HG03039 (cell line): Measurements from ENCODE around the gene C14orf180.
"Not testable (repeated sequence)": the region's sequence is repeated elsewhere in the genome, so short reads cannot be mapped to it uniquely, and the experiment has no call there.

Source experiments
- ATAC-seq: cut with Tn5 transposase; IDR thresholded peaks from one replicate; pipeline ENCODE4 v1.9.1; 2021; ENCODE audit warnings: mild to moderate bottlenecking, moderate library complexity; ENCODE audit not compliant: unreplicated experiment

The C14orf180 gene

DNA sequence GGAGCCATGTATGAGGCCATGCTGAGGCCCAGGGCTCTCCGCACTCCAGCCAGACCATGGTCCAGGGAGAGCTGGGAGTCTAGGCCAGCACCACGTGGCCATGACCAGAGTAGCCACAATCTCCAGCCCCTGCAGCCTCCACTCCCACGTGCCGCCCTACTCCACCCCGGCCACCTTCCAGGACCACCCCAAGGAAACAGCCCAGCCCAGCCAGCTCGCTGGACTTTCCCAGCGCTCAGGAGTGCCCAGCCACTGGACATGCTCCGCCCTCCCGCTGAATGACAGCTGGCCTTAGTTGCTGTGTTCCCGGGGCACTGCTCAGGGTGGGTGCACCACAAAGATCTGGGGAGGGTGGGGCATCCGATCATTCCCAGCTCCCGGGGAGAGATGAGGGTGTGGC is 2.1 kb upstream of the C14orf180 start:
- ATAC-seq: no peak

DNA sequence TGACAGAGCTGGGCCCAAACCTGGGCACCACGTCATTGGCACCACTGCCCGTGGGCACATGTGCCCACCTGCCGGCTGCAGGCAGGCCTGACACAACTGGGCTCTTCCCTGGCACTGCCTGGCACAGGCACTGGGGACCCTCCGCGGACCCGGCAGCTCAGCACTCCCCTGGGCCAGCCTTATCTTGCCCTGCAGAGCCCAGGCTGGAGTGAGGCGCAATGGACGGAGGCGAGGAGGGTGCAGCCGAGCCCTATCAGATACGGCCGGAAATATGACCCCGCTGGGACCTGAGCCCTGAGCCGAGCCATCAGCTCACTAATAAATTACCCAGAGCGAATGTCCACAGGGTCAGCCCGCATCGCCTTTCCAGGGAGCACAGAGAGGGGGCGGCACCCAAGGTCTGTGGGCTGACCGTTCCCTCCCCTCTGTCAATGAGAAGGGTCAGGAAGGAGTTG is 1.7 kb upstream of the C14orf180 start:
- no peak for ATAC-seq

DNA sequence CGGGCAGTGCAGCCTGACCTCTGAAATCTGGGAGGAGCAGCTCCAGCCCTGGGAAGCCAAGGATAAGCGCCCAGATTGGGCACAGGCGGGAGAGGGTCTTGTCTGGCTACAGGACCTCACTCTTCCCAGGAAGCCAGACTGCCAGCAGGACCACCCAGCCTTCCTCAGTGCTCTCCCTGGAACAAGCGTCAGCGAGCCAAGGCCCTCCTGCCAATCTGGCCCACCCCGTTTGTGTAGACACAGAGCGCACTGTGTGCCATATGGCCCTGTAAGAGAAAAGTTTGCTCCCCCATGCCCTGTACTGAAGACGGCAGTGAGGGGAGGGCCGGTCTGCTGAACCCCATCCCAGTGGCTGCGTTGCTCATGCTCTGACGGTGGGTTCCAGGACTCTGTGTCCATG is 1.2 kb upstream of the C14orf180 start:
- no peak for ATAC-seq

DNA sequence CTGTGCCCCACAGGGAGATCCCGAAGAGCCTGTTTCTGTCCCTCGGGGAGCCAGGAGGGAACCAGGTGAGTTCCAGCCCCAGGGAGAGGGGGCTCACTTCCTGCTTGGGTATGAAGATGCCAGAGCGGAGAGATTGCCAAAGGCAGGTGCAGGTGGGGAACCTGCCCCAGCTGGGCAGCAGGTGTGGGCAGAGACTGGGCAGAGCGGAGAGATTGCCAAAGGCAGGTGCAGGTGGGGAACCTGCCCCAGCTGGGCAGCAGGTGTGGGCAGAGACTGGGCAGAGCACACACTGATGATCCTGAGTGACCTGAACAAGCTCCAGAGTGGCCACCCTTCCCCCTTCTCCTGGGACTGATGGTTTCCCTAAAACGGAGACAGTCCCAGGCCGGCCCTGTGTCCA is 375 bp downstream of the C14orf180 start:
- ATAC-seq: not testable (repeated sequence)

DNA sequence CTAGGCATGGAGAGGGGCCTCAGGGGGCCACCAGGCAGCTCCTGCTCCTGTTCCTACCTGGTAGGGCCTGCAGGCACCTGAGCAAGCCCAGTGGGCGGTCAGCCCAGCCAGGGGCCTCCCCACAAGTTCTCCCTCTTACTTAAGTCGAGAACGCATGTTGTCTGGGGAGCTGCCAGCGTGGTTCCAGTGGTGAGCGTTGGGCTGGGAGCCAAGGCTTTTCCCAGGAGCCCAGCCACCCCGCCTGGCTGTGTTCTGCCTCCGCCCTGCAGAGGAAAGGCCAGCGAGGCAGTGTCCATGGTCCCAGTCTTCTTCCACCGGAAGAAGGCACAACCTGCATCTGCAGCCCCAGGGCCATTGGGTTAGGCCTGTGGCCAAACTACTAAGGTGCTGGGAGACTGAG is 1.4 kb downstream of the C14orf180 start:
- no peak for ATAC-seq

DNA sequence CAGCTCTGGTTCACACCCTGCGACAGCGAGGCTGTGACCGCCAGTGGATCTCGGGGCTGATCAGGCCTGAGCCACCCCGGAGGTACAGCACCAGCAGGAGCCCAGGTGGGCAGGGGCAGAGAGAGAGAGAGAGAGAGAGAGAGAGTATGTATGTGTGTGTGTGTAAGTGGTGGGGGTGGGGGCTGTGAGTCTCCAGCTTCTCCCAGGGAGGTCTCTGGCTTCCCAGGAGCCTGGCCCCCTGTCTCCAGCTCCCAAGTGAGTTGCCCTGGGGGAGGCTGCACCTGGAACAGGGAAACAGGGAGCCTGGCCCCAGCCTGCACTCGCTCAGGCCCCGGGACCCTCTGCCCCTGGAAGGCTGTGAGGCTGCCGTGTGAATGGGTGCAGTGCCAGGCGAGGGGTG is 2.0 kb downstream of the C14orf180 start:
- ATAC-seq: no peak

DNA sequence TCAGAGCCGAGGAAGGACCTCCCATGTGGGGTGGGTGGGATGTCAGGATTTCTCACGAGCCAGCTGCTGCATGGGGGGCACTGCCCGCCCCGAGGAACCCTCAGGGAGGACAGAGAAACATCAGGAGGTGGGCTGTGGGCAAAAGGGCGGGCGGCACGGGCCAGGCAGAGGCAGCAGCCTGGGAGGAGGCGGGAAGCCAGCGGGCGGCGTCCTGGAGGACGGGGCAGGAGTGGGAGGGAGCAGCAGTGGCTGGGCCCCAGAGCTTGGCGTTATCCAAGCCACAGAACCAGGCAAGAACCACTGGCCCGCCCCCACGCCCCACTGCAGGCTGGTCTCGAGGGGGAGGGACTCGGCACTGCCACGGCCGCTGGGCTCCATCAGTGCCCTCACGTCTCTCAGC is 2.4 kb downstream of the C14orf180 start:
- no peak for ATAC-seq

DNA sequence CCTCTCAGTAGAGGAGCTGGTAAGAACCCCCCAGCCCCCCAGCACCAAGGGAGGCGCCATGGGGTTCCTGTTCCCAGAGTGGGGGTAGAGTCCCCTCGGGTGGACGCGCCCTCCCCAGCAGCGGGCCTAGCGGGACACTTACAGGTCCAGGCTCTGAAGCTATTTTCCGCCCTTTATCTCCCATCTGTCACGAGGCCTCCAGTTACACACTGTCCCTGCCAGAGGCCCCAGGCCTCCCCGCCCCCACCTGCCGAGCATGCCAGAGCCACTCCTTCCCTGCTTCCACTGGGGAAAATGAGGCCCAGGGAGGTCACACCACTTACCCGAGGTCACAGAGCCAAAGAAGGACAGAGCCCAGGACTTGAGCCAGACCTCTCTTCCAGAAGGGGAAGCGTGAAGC is 3.1 kb downstream of the C14orf180 start:
- no peak for ATAC-seq

DNA sequence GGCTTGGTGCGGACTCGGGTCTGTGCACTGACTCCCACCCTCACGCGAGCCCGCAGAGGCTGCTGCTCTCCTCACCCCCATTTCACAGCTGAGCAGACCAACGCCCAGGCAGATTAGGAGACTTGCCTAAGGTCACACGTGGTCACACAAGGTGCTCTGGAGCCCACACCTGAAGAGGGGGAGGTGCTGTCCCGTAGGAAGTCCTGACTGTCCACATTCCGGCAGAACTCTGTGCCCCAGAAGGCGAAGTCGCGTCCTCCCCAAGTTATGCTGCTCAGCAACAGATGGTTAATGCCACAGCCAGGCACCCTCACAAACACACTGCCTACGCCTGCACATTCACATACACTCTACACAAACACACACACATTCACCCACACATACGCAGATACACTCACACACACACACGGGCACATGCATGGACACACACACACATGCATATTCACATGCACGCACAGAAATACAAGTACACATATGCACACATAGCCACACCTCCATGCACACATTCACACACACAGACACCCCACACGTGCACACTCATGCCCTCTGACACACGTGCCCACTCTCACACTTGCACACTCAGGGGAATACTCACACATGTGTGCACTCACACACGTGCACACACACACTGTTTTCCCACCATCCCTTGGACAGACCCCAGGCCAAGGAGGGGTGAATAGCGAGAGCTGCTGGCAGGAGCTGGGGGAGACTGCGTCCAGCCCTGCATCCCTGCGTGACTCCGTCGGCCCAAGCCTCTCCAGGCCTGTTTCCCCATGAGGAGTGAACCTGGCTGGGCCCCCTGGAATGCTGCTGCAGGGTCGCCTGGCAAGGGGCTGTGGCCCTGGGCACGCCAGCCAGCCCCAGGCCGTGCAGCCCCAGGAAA is 4.1 kb downstream of the C14orf180 start:
- no peak for ATAC-seq

DNA sequence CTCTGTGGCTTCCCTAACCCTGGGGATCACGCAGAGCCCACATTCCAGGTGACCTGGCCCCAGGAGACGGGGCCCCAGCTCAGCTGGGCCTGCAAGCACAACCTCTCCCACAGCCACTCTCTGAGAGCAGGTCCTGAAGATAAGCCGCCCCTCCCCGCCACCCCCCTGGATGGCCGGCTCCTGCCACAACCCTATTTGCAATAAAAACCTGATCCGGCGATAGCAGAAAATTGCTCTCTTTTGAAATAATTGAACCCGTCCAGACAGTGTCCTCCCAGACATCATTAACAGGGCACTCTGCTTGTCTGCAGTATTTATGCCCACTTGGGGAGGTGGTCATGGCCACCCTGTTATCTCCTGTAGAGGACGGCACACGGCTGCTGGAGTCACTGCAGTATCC is 5.0 kb downstream of the C14orf180 start:
- no peak for ATAC-seq

DNA sequence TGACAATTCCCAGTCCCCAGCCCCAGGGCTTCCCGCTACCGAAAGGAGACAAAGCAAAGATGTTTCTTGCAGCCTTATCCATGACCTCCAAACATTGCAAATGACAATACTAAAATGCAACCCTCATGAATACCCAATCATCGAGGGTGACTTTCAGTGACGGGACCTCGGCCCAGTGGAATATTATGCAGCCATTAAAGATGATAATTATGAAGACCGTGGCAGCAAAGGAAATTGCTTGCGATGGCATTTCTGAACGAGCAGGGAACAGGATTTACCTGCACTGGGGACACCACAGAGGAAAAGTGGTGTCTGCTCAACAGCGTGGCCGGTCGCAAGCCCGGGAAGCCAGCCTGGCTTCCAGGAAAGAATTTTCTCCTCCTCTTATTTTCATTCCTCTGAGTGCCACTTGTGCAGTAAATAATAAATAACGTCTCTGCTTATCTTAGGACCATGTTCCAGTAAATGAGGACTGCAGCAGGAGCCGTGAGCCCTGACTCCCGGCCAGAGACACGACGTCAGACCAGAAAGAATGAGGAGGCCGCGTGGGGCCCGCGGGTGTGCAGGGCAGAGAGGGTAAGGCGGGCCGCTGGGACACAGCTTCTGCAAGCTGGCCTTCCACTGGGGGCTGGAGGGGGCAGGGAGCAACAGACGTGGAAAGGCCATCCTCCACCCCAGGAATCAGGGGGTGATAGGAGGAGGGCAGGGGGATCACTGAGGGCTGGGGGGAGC is 6.6 kb downstream of the C14orf180 start:
- ATAC-seq: no peak

DNA sequence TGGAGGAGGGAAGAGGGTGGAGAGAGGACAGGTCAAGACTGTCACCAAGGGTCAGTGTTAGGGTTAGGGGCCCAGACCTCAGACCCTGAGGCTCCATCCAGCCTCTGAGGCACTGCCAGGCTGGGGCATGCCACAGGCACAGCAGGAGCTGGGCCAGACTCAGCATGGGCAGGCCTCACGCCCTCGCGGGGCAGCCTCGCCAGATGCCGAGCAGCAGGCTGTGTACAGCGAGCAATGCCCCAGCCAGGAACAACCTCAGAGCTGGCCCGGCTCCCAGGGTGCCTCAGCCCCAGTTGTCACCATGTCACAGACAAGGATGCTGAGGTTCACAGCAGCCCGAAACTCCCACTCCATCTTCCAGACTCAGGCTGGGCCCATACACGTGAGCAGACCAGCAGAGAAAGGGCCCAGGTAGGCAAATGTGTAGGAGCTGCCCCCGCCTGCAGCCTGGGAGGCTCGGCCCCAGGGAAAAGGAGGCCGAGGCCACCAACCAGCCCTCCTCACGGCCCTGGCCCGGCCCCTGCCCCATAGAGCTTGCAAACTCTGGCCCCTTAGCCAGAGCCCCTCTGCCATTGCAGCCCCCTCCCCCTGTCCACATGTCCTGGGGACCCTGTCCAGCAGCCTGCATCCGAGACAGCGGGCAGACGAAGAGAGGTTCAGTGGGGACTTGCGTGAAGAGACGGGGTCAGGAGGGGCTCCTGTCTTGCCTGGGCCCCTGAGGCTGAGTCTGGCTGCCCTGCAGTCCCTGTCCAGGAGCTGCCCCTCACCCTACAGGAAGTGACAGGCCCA is 7.5 kb downstream of the C14orf180 start:
- no peak for ATAC-seq

DNA sequence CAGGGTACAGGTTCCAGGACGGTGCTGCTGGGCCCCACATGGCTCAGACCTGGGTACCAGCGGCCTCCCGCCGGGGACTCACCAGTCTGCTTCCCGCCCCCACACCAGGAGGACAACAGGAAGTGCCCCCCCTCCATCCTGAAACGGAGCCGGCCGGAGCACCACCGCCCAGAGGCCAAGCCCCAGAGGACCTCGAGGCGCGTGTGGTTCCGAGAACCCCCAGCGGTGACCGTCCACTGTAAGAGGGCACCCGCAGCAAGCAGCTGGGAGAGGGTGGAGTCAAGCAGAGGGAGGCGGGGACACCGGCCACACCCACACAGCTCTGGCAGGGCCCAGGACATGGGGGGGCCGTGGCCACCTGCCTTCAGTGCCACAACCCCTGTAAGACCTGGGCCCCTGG is 8.1 kb downstream of the C14orf180 start:
- no peak for ATAC-seq

DNA sequence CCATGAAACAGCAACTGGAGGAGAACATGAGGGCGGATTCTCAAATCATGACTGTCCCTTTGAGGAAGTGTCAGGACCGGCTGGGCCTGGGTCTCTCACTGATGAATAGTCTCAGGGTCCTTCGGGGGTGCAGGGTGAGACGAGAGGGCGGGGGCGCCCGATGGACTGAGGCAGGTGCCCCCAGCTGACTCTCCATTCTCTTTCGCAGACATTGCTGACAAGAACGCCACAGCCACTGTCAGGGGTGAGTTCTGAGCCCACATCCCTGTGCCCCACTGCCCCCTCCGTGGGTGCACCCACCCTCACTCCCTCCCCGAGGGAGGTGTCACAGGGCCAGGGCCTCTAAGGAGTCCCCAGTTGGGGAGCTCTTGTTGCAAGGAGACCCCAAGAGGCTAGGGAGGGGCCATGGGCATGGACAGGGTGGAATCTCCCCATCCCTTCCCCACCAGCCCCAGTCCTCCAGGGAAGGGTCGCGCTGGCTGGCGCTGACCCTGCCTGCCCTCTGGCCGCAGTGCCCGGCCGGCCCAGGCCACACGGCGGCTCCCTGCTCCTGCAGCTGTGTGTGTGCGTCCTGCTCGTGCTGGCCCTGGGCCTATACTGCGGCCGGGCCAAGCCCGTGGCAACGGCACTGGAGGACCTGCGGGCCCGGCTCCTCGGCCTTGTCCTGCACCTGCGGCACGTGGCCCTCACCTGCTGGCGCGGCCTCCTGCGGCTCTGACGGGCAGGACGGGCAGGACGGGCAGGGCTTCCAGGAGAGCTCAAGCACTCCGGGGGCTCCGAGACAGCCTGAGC is 8.7 kb downstream of the C14orf180 start:
- ATAC-seq: no peak

DNA sequence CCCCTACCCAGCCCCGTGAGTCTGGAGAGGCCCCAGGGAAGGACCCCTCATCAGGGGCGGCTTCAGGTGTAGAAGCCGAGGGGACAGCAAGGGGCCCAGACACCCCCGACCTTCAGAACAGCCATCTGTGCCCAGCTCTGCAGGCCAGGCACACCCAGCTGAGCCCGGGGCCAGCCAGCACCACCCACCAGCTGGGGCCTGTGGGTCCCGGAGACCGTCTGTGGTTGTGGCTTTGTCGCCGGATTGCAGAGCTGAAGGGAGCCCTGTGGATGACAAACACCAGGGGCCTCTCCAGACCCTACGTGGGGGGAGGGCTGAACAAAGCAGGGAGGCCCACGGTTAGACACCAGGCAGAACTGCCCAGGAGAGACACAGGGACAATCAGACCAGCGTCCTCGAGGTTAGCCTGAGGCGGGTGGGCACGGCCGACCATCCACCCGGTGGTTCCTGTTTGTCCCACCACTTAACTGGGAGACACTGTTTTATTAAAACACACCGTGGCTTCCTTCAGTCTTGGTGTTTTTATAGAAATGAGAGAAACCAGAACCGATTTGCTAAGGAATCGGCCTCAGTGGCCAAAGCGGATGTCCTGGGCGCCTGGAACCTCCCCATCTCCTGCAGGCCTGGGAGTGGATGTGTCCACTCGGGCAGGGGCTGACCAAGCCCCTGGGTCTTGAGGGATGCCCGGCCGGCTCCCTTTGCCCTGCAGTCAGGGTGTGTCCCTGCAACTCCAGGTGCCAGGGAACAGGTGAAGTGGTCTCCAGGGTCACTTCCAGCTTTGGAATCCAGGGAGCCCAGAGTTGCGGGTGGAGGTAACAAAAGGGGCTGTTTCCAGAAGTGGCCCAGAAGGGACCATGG is 10.0 kb downstream of the C14orf180 start:
- ATAC-seq: no peak

DNA sequence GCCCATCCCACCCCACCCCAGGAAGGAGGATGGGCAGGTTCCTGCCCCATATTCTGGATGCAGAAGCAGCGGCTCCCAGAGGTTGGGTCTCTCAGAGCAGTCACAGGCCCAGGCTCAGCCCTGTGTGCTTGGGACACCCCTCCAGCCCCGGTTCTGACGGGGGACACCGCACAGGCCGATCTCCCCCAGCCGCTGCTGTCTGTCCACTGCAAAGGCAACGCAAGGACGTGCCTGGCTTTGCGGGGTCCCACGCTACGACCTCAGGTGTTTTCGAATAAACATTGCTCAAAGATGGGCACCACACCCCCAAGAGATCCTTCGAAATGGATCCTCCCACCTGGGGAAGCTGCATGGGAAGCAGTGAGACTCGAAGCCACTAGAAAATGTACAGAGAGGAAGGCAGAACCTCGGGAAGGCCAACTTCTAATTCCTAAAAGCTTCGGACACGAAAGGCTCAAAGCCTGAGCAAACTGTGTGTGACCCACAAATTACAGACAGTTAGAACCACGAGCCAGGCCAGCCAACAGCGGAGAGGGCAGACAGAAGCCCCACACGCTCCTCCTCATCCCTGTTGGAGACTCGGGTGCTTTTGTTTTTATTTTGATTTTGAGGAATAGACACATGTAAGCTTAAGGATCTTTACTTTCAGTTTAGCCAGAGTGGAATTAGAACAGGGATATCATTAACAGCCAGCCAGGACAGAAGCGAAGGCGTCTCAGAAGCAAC is 10.8 kb downstream of the C14orf180 start:
- ATAC-seq: no peak

DNA sequence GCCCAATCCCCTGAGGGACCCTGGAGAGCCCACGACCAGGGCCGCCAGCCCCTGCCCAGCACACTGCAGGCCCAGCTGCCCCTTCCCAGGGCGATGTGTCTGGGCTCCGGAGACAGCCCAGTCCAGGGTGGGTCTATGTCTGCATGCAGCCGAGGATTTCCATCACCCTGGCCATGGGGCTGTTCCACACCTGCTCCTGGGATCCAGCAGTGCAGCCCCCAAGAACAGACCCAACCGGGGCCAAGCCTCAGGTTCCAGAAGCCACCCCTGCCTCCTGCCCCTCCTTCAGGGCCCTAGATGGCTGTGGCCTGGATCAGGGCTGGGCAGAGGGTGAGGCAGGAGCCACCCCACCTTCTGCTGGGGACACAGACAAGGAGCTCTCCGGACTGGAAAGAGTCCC is 11.5 kb downstream of the C14orf180 start:
- no peak for ATAC-seq

DNA sequence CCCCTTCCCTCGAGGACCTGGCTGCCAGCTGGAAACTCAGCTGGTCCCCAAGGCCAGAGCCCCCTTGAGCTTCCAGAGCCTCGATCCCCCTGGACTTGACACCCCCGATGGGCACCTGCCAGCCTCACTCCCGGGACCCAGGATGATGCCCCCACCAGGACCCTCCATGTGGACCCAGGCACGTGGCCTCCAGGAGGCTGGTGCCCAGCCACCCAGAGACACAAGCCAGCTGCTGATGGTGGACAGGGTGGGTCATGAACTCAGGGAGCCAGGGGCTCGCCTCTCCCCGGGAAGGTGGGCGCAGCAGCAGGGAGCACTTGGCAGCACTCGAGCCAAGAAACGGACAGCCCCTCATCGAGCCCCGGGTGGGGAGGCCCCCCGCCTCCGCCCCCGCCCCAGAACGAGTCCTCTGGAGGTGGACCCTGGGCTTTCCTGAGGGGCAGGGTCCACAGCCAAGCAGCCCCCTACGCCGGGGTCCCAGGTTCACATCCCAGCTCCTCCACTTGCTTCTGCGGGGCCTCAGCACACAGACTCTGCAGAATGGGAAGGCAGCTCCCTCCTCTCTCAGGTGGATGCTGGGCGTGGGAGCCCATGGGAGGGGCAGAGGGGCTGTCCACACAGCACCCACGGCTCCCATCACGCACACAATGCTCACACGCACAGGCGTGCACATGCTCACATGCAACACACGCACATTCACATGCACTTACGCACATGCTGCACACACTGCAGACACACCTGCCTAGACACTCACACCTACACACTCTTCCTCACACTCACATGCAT is 12.1 kb downstream of the C14orf180 start:
- ATAC-seq: no peak
